Stomach (tissue), 4 donors: ENCODE measurements around the gene INF2.

Experiments used
- POLR2A ChIP-seq, 4 donors: fragments of 450-650 bp; IDR thresholded peaks; one replicate each; pipeline ENCODE4 v1.6.1; 2016; ENCODE audit warnings: antibody characterized with exemption in 4 of 4, control low read depth in 2 of 4, mild to moderate bottlenecking in 1 of 4, moderate library complexity in 1 of 4
- POLR2AphosphoS5 ChIP-seq, 3 donors: sonication (generic); formaldehyde crosslinking; IDR thresholded peaks; one replicate each; pipeline ENCODE4 v1.6.1; 2016; ENCODE audit warnings: antibody characterized with exemption in 3 of 3
- TF ChIP-seq, protein P1 (sequence below), 7 experiments: fragments of 450-650 bp in 4 of 7; fragments of 200-600 bp in 3 of 7; sonication (generic) in 3 of 7; IDR thresholded peaks; one replicate each; pipeline ENCODE4 v1.5.1; 2016 to 2019; ENCODE audit warnings: antibody characterized with exemption in 7 of 7, control low read depth in 2 of 7, mild to moderate bottlenecking in 1 of 7

DNA sequence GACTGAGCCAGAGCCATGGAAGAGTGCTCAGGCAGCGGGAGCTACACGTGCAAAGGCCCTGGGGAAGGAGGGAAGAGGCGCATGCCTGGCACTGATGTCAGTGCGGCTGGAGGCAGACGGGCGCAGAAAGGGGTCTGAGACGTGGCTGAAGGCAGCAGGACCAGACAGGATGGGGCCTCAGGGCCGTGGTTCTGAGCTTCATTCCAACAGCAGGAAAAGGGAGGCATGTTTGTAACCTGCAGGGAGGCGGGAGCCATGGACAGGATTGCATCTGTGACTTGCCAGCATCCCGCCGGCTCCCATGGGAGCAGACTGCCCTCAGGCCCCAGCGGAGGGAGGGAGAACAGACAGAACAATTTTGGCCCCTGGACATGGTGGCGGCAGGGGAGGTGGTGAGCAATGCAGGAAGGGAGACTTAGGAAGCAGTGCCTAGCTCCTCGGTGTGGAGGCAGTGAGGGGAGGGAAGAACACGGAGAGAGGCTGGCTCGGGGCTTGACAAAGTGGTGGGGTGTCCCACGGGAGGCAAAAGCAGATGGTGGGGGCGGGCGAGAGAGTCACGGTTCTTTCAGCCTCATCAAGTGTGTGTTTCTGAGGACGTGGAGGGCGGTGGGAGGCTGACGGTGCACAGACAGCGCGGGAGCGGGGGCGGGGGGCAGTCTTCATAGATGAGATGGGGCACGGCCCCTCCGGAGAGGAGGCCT lies 33.3 kb upstream of the INF2 start:
- no peak for TF ChIP-seq POLR2AphosphoS5 (IDR thresholded peaks at IDR 0.05)
- TF ChIP-seq, protein P1, sequence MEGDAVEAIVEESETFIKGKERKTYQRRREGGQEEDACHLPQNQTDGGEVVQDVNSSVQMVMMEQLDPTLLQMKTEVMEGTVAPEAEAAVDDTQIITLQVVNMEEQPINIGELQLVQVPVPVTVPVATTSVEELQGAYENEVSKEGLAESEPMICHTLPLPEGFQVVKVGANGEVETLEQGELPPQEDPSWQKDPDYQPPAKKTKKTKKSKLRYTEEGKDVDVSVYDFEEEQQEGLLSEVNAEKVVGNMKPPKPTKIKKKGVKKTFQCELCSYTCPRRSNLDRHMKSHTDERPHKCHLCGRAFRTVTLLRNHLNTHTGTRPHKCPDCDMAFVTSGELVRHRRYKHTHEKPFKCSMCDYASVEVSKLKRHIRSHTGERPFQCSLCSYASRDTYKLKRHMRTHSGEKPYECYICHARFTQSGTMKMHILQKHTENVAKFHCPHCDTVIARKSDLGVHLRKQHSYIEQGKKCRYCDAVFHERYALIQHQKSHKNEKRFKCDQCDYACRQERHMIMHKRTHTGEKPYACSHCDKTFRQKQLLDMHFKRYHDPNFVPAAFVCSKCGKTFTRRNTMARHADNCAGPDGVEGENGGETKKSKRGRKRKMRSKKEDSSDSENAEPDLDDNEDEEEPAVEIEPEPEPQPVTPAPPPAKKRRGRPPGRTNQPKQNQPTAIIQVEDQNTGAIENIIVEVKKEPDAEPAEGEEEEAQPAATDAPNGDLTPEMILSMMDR (IDR thresholded peaks at IDR 0.05): no peak
- no peak for TF ChIP-seq POLR2A (IDR thresholded peaks at IDR 0.05)
